Measurements from ENCODE around the gene LRPAP1.

LRPAP1 gene

GRCh38 chr4:3501825-3502425 is 30.3 kb downstream of the LRPAP1 start:
- no peaks in the 10 kb centered on the region for H3K27me3 ChIP-seq (ENCODE audit: low read depth)
- no peaks in the 10 kb centered on the region for H3K4me1 ChIP-seq
- in situ Hi-C loops (cut with MboI; ENCODE audit: low sequenced_read_pairs), result no loop called here
- no peak overlapping the region for H3K4me3 ChIP-seq
- H3K9me3 ChIP-seq, result no peaks in the 10 kb centered on the region
- no peak for DNase-seq (ENCODE audit: low spot score in 2 of 2)
- H3K36me3 ChIP-seq (replicated peaks), result no peaks in the 10 kb centered on the region

- H3K9me3 ChIP-seq, result no peaks in the 10 kb centered on the region
- no peak overlapping the region for H3K4me3 ChIP-seq
- no peaks in the 10 kb centered on the region for H3K27me3 ChIP-seq (ENCODE audit: low read depth)
- H3K4me1 ChIP-seq, result no peaks in the 10 kb centered on the region
- H3K36me3 ChIP-seq (replicated peaks), result no peaks in the 10 kb centered on the region
- DNase-seq (ENCODE audit: low spot score in 2 of 2), result no peak
- in situ Hi-C loops (cut with MboI; ENCODE audit: low sequenced_read_pairs), result no loop called here
Measured at GRCh38 chr4:3501126-3501824, 30.9 kb downstream of the LRPAP1 start.

GRCh38 chr4:3500634-3501101 is 31.6 kb downstream of the LRPAP1 start:
- no peaks in the 10 kb centered on the region for H3K9me3 ChIP-seq
- H3K36me3 ChIP-seq (replicated peaks), result no peaks in the 10 kb centered on the region
- DNase-seq (ENCODE audit: low spot score in 2 of 2), result no peak
- in situ Hi-C loops (cut with MboI; ENCODE audit: low sequenced_read_pairs), result no loop called here
- H3K4me1 ChIP-seq, result no peaks in the 10 kb centered on the region
- H3K27me3 ChIP-seq (ENCODE audit: low read depth), result no peaks in the 10 kb centered on the region
- H3K4me3 ChIP-seq, result no peak overlapping the region

DNA sequence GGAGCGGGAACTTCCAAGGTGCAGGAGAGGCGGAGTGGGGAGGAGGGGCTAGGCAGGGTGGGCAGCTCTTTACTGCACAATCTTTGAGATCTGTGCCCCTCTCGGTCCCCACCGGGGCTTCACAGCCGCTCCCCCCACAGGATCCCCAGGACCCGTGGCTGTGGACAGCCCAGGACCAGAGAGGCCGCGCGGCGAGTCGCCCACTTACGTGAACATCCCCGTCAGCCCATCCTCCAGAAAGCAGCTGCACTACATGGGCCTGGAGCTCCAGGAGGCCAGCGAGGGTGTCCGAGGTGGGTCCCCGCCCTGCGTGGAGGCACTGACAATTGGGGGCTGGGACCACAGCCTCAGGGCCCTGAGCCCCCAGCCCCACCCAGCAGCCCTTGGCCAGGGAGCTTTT is 32.1 kb downstream of the LRPAP1 start:
- Histone ChIP-seq H3K4me1 (no peaks in the 10 kb centered on the region), H3K27me3 (ENCODE audit: low read depth) (peaks cover 3% of the 10 kb centered on the region), H3K36me3 (replicated peaks) (no peaks in the 10 kb centered on the region), H3K4me3 (no peak overlapping the region), H3K9me3 (no peaks in the 10 kb centered on the region)
- in situ Hi-C loops (cut with MboI; ENCODE audit: low sequenced_read_pairs), result no loop called here
- DNase-seq (ENCODE audit: low spot score in 2 of 2), result no peak

DNA sequence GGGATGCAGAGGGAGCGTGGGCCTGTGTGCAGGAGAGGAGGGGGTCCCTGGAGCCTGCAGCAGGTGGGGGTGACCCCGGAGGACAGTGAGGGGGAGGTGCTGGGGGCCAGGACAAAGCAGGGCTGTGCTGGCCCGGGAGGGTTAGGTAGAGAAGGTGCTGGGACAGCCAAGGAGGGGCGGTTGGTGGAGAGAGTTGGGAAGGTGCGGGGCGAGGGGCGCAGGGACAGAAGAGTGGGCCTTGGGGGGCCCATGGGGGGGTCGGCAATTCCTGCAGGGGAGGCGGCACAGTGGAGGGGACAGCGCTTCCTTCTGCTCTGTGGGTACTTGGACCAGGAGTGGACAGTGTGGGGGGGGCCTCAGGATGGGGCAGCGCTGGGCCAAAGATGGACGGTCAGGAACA is 32.5 kb downstream of the LRPAP1 start:
- no peaks in the 10 kb centered on the region for H3K36me3 ChIP-seq (replicated peaks)
- in situ Hi-C loops (cut with MboI; ENCODE audit: low sequenced_read_pairs), result no loop called here

DNA sequence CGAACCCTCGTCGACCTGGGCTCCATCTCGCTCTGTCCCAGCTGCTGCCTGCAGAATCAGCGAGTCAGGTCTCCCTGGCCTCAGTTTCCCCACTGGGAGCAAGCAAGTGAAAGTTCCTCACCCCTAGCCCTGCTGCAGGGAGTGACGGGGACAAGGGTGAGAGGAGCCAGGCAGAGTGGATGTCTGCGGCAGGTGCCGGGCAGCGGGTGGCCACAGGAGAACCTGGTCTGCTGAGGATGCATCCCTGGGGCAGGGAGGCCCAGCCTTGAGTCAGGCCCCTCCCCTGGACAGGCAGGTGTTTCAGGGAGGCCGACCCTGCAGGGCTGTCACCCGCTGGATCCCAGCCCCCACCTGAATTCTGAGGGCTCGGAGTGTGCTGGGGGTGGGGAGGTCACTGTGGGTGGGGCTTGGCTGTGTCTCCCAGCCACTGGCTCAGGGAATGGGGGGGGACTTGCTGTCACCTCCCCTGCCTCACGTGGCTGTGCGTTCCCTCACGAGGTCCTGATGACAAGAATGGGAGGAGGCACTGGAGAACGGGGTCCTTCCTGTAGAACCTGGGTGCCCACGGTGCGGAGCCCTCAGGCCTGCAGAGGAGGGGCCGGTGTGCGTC is 33.2 kb downstream of the LRPAP1 start:
- DNase-seq (ENCODE audit: low spot score in 2 of 2), result no peak
- Histone ChIP-seq H3K4me3 (no peak overlapping the region), H3K36me3 (replicated peaks) (no peaks in the 10 kb centered on the region), H3K4me1 (no peaks in the 10 kb centered on the region), H3K9me3 (no peaks in the 10 kb centered on the region), H3K27me3 (ENCODE audit: low read depth) (peaks cover 13% of the 10 kb centered on the region)
- in situ Hi-C loops (cut with MboI; ENCODE audit: low sequenced_read_pairs), result no loop called here

More for the DNA sequence above, 32.5 kb downstream of the LRPAP1 start:
- Histone ChIP-seq H3K4me1 (no peaks in the 10 kb centered on the region), H3K9me3 (no peaks in the 10 kb centered on the region), H3K4me3 (no peak overlapping the region), H3K27me3 (ENCODE audit: low read depth) (peaks cover 6% of the 10 kb centered on the region)
- DNase-seq (ENCODE audit: low spot score in 2 of 2), result no peak

DNA sequence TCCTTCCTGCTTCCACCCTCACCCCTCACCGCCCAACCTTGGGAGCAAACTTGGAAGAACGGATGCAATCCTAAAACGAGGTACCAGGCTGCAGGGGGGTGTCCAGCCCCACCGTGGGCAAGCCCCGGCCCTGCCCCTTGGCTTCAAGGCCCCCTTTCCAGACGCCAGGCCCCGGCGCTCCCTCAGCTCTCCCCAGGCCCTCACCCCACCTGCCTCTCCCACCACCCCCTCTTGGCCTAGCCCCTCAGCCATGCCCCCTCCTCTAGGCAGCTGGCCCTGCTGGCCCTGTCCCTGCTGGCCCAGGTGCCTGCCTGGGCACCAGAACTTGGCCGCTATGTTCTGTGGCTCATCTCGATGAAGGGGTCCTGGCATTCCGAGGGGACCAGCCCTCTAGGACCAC is 33.8 kb downstream of the LRPAP1 start:
- no peaks in the 10 kb centered on the region for H3K9me3 ChIP-seq
- in situ Hi-C loops (cut with MboI; ENCODE audit: low sequenced_read_pairs), result no loop called here
- no peak for DNase-seq (ENCODE audit: low spot score in 2 of 2)
- H3K36me3 ChIP-seq (replicated peaks), result no peaks in the 10 kb centered on the region
- no peak overlapping the region for H3K4me3 ChIP-seq
- H3K4me1 ChIP-seq, result no peaks in the 10 kb centered on the region
- H3K27me3 ChIP-seq (ENCODE audit: low read depth), result peaks cover 19% of the 10 kb centered on the region

GRCh38 chr4:3497523-3498389 is 34.5 kb downstream of the LRPAP1 start:
- Histone ChIP-seq H3K27me3 (ENCODE audit: low read depth) (peaks cover 25% of the 10 kb centered on the region), H3K36me3 (replicated peaks) (no peaks in the 10 kb centered on the region), H3K9me3 (no peaks in the 10 kb centered on the region), H3K4me3 (no peak overlapping the region), H3K4me1 (no peaks in the 10 kb centered on the region)
- no peak for DNase-seq (ENCODE audit: low spot score in 2 of 2)
- in situ Hi-C loops (cut with MboI; ENCODE audit: low sequenced_read_pairs), result no loop called here

DNA sequence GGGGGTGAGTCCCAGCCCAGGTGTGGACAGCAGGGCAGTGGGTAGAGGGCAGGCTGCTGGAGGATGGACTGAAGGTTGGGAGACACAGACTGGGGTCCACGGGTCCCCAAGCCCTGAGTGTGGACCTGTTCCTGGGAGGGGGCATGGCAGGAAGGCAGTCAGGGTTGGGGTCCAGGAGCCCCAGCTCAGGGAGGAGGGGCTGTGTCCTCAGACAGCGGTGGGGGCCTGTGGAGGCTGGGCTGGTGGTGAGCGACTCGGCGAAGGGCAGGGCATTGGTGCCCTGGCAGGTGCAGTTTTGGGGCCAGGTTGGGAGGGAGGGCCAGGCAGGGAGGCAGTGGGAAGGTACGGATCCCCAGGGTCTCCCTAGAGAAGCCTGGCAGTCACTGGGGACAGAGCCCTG is 35.1 kb downstream of the LRPAP1 start:
- Histone ChIP-seq H3K4me1 (no peaks in the 10 kb centered on the region), H3K9me3 (no peaks in the 10 kb centered on the region), H3K36me3 (replicated peaks) (no peaks in the 10 kb centered on the region), H3K4me3 (no peak overlapping the region), H3K27me3 (ENCODE audit: low read depth) (peaks cover 32% of the 10 kb centered on the region)
- no peak for DNase-seq (ENCODE audit: low spot score in 2 of 2)
- in situ Hi-C loops (cut with MboI; ENCODE audit: low sequenced_read_pairs), result no loop called here

- H3K27me3 ChIP-seq (ENCODE audit: low read depth), result peaks cover 42% of the 10 kb centered on the region
- in situ Hi-C loops (cut with MboI; ENCODE audit: low sequenced_read_pairs), result no loop called here
- no peak for DNase-seq (ENCODE audit: low spot score in 2 of 2)
Measured at GRCh38 chr4:3496021-3496420, 36.2 kb downstream of the LRPAP1 start.

GRCh38 chr4:3495204-3495975 is 36.8 kb downstream of the LRPAP1 start:
- Histone ChIP-seq H3K9me3 (no peaks in the 10 kb centered on the region), H3K27me3 (ENCODE audit: low read depth) (peaks cover 42% of the 10 kb centered on the region), H3K4me1 (no peaks in the 10 kb centered on the region), H3K4me3 (no peak overlapping the region), H3K36me3 (replicated peaks) (no peaks in the 10 kb centered on the region)
- DNase-seq (ENCODE audit: low spot score in 2 of 2), result no peak
- in situ Hi-C loops (cut with MboI; ENCODE audit: low sequenced_read_pairs), result no loop called here

More at GRCh38 chr4:3496021-3496420, 36.2 kb downstream of the LRPAP1 start:
- no peaks in the 10 kb centered on the region for H3K9me3 ChIP-seq
- H3K4me3 ChIP-seq, result no peak overlapping the region
- H3K4me1 ChIP-seq, result no peaks in the 10 kb centered on the region
- no peaks in the 10 kb centered on the region for H3K36me3 ChIP-seq (replicated peaks)

GRCh38 chr4:3494462-3494871 is 37.8 kb downstream of the LRPAP1 start:
- H3K9me3 ChIP-seq, result no peaks in the 10 kb centered on the region
- no peak for DNase-seq (ENCODE audit: low spot score in 2 of 2)
- in situ Hi-C loops (cut with MboI; ENCODE audit: low sequenced_read_pairs), result no loop called here
- no peak overlapping the region for H3K4me3 ChIP-seq
- no peaks in the 10 kb centered on the region for H3K4me1 ChIP-seq
- H3K36me3 ChIP-seq (replicated peaks), result no peaks in the 10 kb centered on the region
- H3K27me3 ChIP-seq (ENCODE audit: low read depth), result peaks cover 45% of the 10 kb centered on the region

All from HAP-1 (cell line).